Endometrium (tissue), 2 donors: ENCODE measurements around the gene PLEKHA8.

Source experiments
- FAIRE-seq: peaks from 2 replicates; lab custom pipeline; 2012; peaks lifted over from hg19 to GRCh38; lab: Jason Lieb, UNC
- donor health status: control.
- donor health status: control.

The PLEKHA8 gene

GRCh38 chr7:30023524-30023923, 4.7 kb upstream of the PLEKHA8 start:
- no peak for FAIRE-seq

GRCh38 chr7:30026229-30027064, 1.8 kb upstream of the PLEKHA8 start, which contains the start of gene FKBP14:
Gene FKBP14, minus strand, starts transcription at chr7:30026702. Its CDS starts 194 bp downstream, at chr7:30026508.
- FAIRE-seq: peak; percentile 96

- FAIRE-seq: no peak
Measured at GRCh38 chr7:30027065-30027456, 1.2 kb upstream of the PLEKHA8 start.

GRCh38 chr7:30027740-30028215, 434 bp upstream of the PLEKHA8 start:
- FAIRE-seq: no peak

- no peak for FAIRE-seq
Measured at GRCh38 chr7:30028749-30029635, 780 bp downstream of the PLEKHA8 start.

- FAIRE-seq: no peak
Measured at GRCh38 chr7:30029696-30030095, 1.5 kb downstream of the PLEKHA8 start.

GRCh38 chr7:30032310-30033125, 4.3 kb downstream of the PLEKHA8 start:
- no peak for FAIRE-seq

- no peak for FAIRE-seq
Measured at GRCh38 chr7:30034501-30034900, 6.3 kb downstream of the PLEKHA8 start.

- FAIRE-seq: no peak
Measured at GRCh38 chr7:30036220-30036619, 8.0 kb downstream of the PLEKHA8 start.

GRCh38 chr7:30038196-30038980, 10.2 kb downstream of the PLEKHA8 start:
- FAIRE-seq: peak; percentile 99

GRCh38 chr7:30040938-30041337, 12.7 kb downstream of the PLEKHA8 start:
- no peak for FAIRE-seq

- FAIRE-seq: no peak
Measured at GRCh38 chr7:30041526-30042269, 13.5 kb downstream of the PLEKHA8 start.

GRCh38 chr7:30046127-30046770, 18.0 kb downstream of the PLEKHA8 start:
- FAIRE-seq: no peak

GRCh38 chr7:30047124-30047523, 18.9 kb downstream of the PLEKHA8 start:
- no peak for FAIRE-seq

GRCh38 chr7:30048582-30048981, 20.4 kb downstream of the PLEKHA8 start:
- FAIRE-seq: no peak

GRCh38 chr7:30049173-30049572, 21.0 kb downstream of the PLEKHA8 start:
- FAIRE-seq: no peak

- no peak for FAIRE-seq
Measured at GRCh38 chr7:30053068-30053467, 24.9 kb downstream of the PLEKHA8 start.

- no peak for FAIRE-seq
Measured at GRCh38 chr7:30057741-30058140, 29.5 kb downstream of the PLEKHA8 start.

- peak; percentile 51 for FAIRE-seq
Measured at GRCh38 chr7:30061786-30062185, 33.6 kb downstream of the PLEKHA8 start.

- peak; percentile 37 for FAIRE-seq
Measured at GRCh38 chr7:30062587-30062986, 34.4 kb downstream of the PLEKHA8 start.
